Measurements from ENCODE around the gene HAGHL. TPM values are rescaled to one million over a fixed set of nuclear protein-coding genes. Genes with fewer than 3 reads are reported as not detected.
"Not testable (repeated sequence)": the region's sequence is repeated elsewhere in the genome, so short reads cannot be mapped to it uniquely, and the experiment has no call there.

The HAGHL gene
- total and polyA plus RNA-seq, 4 donors = 4.1 to 26.7 (median 13.1) TPM

DNA sequence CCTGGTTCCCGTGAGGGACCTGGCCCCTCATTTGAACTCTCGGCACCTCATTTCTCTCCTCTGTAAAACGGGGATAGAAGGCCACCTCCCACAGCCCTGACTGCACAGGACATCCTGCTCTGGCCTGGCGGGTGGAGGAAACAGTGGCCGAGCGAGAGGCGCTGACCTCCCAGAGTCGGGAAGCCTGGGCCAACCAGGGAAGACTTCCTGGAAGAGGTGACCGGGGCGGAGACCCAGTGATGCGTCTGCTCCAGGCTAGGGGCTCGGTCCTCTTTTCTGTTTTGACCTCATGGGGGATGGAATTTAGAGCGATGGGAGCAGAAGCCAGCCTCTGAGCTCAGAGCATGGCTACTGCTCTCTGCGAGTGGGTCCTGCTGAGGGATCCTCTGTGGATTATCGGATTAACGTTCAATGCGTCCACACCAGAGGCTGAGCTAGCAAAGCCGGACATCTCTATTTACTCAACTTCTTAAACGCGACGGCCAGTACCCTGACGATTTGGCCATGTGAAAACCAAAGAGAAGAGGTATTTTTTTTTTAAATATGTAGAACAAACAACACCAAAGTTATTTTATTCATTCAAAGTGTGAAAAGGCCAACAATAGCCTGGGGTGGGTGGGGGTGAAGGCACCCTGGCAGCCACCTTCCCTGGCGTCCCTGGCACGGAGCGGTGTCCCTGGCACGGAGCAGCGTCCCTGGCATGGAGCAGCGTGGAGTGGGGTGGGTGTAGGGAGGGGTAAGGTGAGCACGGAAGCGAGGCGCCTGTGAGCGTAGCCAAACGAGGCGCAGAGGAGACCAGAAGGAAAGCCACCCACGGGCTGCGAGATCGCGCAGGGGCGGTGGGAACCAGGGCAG, 24.5 kb downstream of the HAGHL start:
- Histone ChIP-seq H3K9ac (ENCODE audit: insufficient read depth in 1 of 2, low read length in 2 of 2) (no peak overlapping the region), H3K9me3 (ENCODE audit: control insufficient read depth in 4 of 4, insufficient read depth in 3 of 4, low read length in 3 of 4) (peaks cover 0 to 2% (median 0%) of the 10 kb centered on the region in 4 donors), H3K4me1 (ENCODE audit: control insufficient read depth in 5 of 5, insufficient read depth in 5 of 5, low read length in 5 of 5) (peaks cover 0 to 3% (median 0%) of the 10 kb centered on the region in 5 donors), H3K27ac (ENCODE audit: low read depth in 1 of 2, low read length in 1 of 2) (no peak overlapping the region), H3K36me3 (ENCODE audit: control insufficient read depth in 4 of 4, insufficient read depth in 4 of 4, low read length in 4 of 4) (no peaks in the 10 kb centered on the region), H3K27me3 (ENCODE audit: control insufficient read depth in 3 of 3, insufficient read depth in 3 of 3, low read length in 2 of 3) (no peaks in the 10 kb centered on the region), H3K4me3 (no peak overlapping the region)
- ATAC-seq (ENCODE audit: insufficient read depth, low FRiP score) (no peak), DNase-seq (no peak)
- 60 to 84% methylated on average over 39 of the region's 39 CpGs for WGBS, 2 donors
- TF ChIP-seq, protein P1, sequence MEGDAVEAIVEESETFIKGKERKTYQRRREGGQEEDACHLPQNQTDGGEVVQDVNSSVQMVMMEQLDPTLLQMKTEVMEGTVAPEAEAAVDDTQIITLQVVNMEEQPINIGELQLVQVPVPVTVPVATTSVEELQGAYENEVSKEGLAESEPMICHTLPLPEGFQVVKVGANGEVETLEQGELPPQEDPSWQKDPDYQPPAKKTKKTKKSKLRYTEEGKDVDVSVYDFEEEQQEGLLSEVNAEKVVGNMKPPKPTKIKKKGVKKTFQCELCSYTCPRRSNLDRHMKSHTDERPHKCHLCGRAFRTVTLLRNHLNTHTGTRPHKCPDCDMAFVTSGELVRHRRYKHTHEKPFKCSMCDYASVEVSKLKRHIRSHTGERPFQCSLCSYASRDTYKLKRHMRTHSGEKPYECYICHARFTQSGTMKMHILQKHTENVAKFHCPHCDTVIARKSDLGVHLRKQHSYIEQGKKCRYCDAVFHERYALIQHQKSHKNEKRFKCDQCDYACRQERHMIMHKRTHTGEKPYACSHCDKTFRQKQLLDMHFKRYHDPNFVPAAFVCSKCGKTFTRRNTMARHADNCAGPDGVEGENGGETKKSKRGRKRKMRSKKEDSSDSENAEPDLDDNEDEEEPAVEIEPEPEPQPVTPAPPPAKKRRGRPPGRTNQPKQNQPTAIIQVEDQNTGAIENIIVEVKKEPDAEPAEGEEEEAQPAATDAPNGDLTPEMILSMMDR (IDR thresholded peaks at IDR 0.05; ENCODE audit: control extremely low read depth, extremely low read depth) = no peak

DNA sequence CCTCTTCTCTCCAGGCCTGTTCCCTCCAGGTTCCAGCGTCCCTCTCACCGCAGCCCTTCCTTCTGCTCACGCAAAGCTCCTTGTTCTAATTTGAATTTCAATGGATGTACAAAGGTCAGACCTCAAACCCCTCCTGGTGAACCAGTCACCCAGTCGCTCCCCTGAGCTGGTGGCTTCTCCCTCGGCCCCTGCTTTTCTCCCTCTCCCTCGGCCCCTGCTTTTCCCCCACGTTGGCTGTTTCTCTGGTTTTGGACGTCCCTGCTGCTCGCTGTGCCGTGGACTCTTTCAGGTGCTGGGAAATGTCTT, 25.1 kb downstream of the HAGHL start:
- DNase-seq (no peak), ATAC-seq (ENCODE audit: insufficient read depth, low FRiP score) (no peak)
- Histone ChIP-seq H3K36me3 (ENCODE audit: control insufficient read depth in 4 of 4, insufficient read depth in 4 of 4, low read length in 4 of 4) (no peaks in the 10 kb centered on the region), H3K9ac (ENCODE audit: insufficient read depth in 1 of 2, low read length in 2 of 2) (no peak overlapping the region), H3K27ac (ENCODE audit: low read depth in 1 of 2, low read length in 1 of 2) (no peak overlapping the region), H3K27me3 (ENCODE audit: control insufficient read depth in 3 of 3, insufficient read depth in 3 of 3, low read length in 2 of 3) (no peaks in the 10 kb centered on the region), H3K9me3 (ENCODE audit: control insufficient read depth in 4 of 4, insufficient read depth in 3 of 4, low read length in 3 of 4) (peaks cover 0 to 3% (median 0%) of the 10 kb centered on the region in 4 donors), H3K4me3 (no peak overlapping the region), H3K4me1 (ENCODE audit: control insufficient read depth in 5 of 5, insufficient read depth in 5 of 5, low read length in 5 of 5) (peaks cover 0 to 3% (median 0%) of the 10 kb centered on the region in 5 donors)
- 49 to 65% methylated on average over 10 of the region's 10 CpGs for WGBS, 2 donors
- TF ChIP-seq, protein P1 (IDR thresholded peaks at IDR 0.05; ENCODE audit: control extremely low read depth, extremely low read depth) = no peak

DNA sequence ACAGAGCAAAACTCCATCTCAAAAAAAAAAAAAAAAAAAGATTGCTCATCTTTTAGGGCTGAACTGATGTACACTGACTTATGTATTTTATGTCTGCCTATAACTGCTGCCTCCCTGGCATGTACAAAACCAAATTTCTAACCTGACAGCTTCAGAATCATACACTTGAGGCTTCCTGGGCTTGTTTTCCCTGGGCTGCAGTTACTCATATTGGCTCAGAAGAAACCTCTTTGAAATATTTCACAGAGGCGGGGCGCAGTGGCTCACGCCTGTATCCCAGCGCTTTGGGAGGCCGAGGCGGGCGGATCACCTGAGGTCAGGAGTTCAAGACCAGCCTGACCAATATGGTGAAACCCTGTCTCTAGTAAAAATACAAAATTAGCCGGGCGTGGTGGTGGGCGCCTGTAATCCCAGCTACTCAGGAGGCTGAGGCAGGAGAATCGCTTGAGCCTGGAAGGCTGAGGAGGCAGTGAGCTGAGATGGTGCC, 27.3 kb downstream of the HAGHL start:
- H3K36me3 ChIP-seq (ENCODE audit: control insufficient read depth in 4 of 4, insufficient read depth in 4 of 4, low read length in 4 of 4); H3K9me3 ChIP-seq (ENCODE audit: control insufficient read depth in 4 of 4, insufficient read depth in 3 of 4, low read length in 3 of 4); H3K27ac ChIP-seq (ENCODE audit: low read depth in 1 of 2, low read length in 1 of 2); DNase-seq; H3K27me3 ChIP-seq (ENCODE audit: control insufficient read depth in 3 of 3, insufficient read depth in 3 of 3, low read length in 2 of 3); ATAC-seq (ENCODE audit: insufficient read depth, low FRiP score); H3K9ac ChIP-seq (ENCODE audit: insufficient read depth in 1 of 2, low read length in 2 of 2); H3K4me1 ChIP-seq (ENCODE audit: control insufficient read depth in 5 of 5, insufficient read depth in 5 of 5, low read length in 5 of 5); H3K4me3 ChIP-seq: not testable (repeated sequence)
- 86 to 87% methylated on average over 11 of the region's 11 CpGs for WGBS, 2 donors

DNA sequence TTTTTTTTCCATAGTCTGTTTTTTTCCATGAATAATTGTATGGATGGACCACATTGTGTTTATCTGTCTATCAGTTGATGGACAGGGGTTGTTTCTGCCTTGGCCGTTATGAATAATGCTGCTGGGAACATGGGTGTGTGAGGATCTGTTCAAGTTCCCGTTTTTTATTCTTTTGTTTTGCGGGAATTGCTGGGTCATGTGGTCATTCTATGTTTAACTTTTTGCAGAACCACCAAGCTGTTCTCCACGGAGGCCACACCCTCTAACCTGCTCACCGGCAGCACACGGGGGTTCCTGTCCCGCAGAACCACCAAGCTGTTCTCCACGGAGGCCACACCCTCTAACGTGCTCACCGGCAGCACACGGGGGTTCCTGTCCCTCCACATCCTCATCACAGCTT, 27.8 kb downstream of the HAGHL start:
- H3K27me3 ChIP-seq (ENCODE audit: control insufficient read depth in 3 of 3, insufficient read depth in 3 of 3, low read length in 2 of 3) = no peaks in the 10 kb centered on the region
- 12 to 28% methylated on average over 11 of the region's 11 CpGs for WGBS, 2 donors
- no peak overlapping the region for H3K4me3 ChIP-seq
- TF ChIP-seq, protein P1 (IDR thresholded peaks at IDR 0.05; ENCODE audit: control extremely low read depth, extremely low read depth) = no peak
- H3K9me3 ChIP-seq (ENCODE audit: control insufficient read depth in 4 of 4, insufficient read depth in 3 of 4, low read length in 3 of 4) = peaks cover 0 to 3% (median 0%) of the 10 kb centered on the region in 4 donors
- ATAC-seq (ENCODE audit: insufficient read depth, low FRiP score) (no peak), DNase-seq (no peak)
- H3K36me3 ChIP-seq (ENCODE audit: control insufficient read depth in 4 of 4, insufficient read depth in 4 of 4, low read length in 4 of 4) = no peaks in the 10 kb centered on the region
- no peak overlapping the region for H3K27ac ChIP-seq (ENCODE audit: low read depth in 1 of 2, low read length in 1 of 2)
- H3K9ac ChIP-seq (ENCODE audit: insufficient read depth in 1 of 2, low read length in 2 of 2) = no peak overlapping the region
- H3K4me1 ChIP-seq (ENCODE audit: control insufficient read depth in 5 of 5, insufficient read depth in 5 of 5, low read length in 5 of 5) = peaks cover 0 to 3% (median 0%) of the 10 kb centered on the region in 5 donors

All from lung (tissue), 12 donors.